B cell (primary cell): Measurements from ENCODE around the gene ADCY2.

Source experiments
- EZH2 ChIP-seq: IDR thresholded peaks from 2 replicates; pipeline ENCODE4 v1.6.1; 2012; ENCODE audit warnings: borderline replicate concordance, low read depth, mild to moderate bottlenecking, moderate library complexity, low read length; ENCODE audit not compliant: insufficient read depth, poor library complexity, severe bottlenecking
- TF ChIP-seq, protein P1 (sequence below): fragments of 200-600 bp; IDR thresholded peaks from one replicate; pipeline ENCODE4 v1.8.0; 2022; ENCODE audit warnings: antibody characterized with exemption, mild to moderate bottlenecking

- TF ChIP-seq, protein P1, sequence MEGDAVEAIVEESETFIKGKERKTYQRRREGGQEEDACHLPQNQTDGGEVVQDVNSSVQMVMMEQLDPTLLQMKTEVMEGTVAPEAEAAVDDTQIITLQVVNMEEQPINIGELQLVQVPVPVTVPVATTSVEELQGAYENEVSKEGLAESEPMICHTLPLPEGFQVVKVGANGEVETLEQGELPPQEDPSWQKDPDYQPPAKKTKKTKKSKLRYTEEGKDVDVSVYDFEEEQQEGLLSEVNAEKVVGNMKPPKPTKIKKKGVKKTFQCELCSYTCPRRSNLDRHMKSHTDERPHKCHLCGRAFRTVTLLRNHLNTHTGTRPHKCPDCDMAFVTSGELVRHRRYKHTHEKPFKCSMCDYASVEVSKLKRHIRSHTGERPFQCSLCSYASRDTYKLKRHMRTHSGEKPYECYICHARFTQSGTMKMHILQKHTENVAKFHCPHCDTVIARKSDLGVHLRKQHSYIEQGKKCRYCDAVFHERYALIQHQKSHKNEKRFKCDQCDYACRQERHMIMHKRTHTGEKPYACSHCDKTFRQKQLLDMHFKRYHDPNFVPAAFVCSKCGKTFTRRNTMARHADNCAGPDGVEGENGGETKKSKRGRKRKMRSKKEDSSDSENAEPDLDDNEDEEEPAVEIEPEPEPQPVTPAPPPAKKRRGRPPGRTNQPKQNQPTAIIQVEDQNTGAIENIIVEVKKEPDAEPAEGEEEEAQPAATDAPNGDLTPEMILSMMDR = no peak
- TF ChIP-seq EZH2 = no peak
Measured at GRCh38 chr5:7868773-7869473, 473.0 kb downstream of the ADCY2 start, which contains the start of the genes FASTKD3 and MTRR.
